ENCODE results near the gene ETHE1.

The ETHE1 gene

GRCh38 chr19:43526884-43527859 is at the start of gene ETHE1:
Gene ETHE1, minus strand, starts transcription at chr19:43527201. Its CDS starts 24 bp downstream, at chr19:43527177.
- DNase-seq = peak; percentile 16

- peak; percentile 57 for DNase-seq
Measured at GRCh38 chr19:43575955-43576878, 49.2 kb upstream of the ETHE1 start.

GRCh38 chr19:43575156-43575950 is 48.4 kb upstream of the ETHE1 start, which contains the start of the genes PINLYP and XRCC1:
Gene PINLYP, plus strand, starts transcription at chr19:43575801. Its CDS starts 1,391 bp downstream, at chr19:43577192.
Gene XRCC1, minus strand, starts transcription at chr19:43575527. Its CDS starts 69 bp downstream, at chr19:43575458.
- peak; percentile 94 for DNase-seq

GRCh38 chr19:43574424-43575155 is 47.6 kb upstream of the ETHE1 start:
- no peak for DNase-seq

- DNase-seq = peak; percentile 22
Measured at GRCh38 chr19:43572171-43572588, 45.2 kb upstream of the ETHE1 start.

- peak; percentile 16 for DNase-seq
Measured at GRCh38 chr19:43570174-43570791, 43.3 kb upstream of the ETHE1 start.

GRCh38 chr19:43569657-43570056 is 42.7 kb upstream of the ETHE1 start:
- DNase-seq = no peak

- no peak for DNase-seq
Measured at GRCh38 chr19:43564800-43565199, 37.8 kb upstream of the ETHE1 start.

- DNase-seq = no peak
Measured at GRCh38 chr19:43563816-43564457, 36.9 kb upstream of the ETHE1 start.

GRCh38 chr19:43562698-43563241 is 35.8 kb upstream of the ETHE1 start:
- DNase-seq = no peak

GRCh38 chr19:43562226-43562697 is 35.3 kb upstream of the ETHE1 start:
- no peak for DNase-seq

- DNase-seq = no peak
Measured at GRCh38 chr19:43561139-43561970, 34.4 kb upstream of the ETHE1 start.

GRCh38 chr19:43560687-43561086 is 33.7 kb upstream of the ETHE1 start:
- no peak for DNase-seq

GRCh38 chr19:43555185-43555770 is 28.3 kb upstream of the ETHE1 start:
- peak; percentile 24 for DNase-seq

GRCh38 chr19:43554317-43554895 is 27.4 kb upstream of the ETHE1 start:
- no peak for DNase-seq

- no peak for DNase-seq
Measured at GRCh38 chr19:43553656-43554055, 26.7 kb upstream of the ETHE1 start.

GRCh38 chr19:43552616-43553015 is 25.6 kb upstream of the ETHE1 start:
- no peak for DNase-seq

- DNase-seq = no peak
Measured at GRCh38 chr19:43552198-43552450, 25.1 kb upstream of the ETHE1 start.
